HEK293 (cell line): ENCODE data around the gene NTN3.
A peak's percentile ranks its signal among the peaks of the same experiment; 100 is the strongest.

Experiments used
- BCL11B ChIP-seq: fragments of 450-650 bp; formaldehyde crosslinking; IDR thresholded peaks from 2 replicates; pipeline ENCODE4 v1.5.1; 2016; ENCODE audit warnings: low read depth, missing biosample characterization, missing genetic modification characterization
- EGR2 ChIP-seq: fragments of 450-650 bp; formaldehyde crosslinking; IDR thresholded peaks from 2 replicates; pipeline ENCODE4 v1.5.1; 2016; ENCODE audit warnings: low read depth, missing biosample characterization, missing genetic modification characterization
- FEZF1 ChIP-seq: fragments of 450-650 bp; formaldehyde crosslinking; IDR thresholded peaks from 2 replicates; pipeline ENCODE4 v1.5.1; 2016; ENCODE audit warnings: missing biosample characterization, missing genetic modification characterization
- GLIS1 ChIP-seq: fragments of 450-650 bp; formaldehyde crosslinking; IDR thresholded peaks from 2 replicates; pipeline ENCODE4 v1.5.1; 2016; ENCODE audit warnings: missing biosample characterization, missing genetic modification characterization
- HOXC10 ChIP-seq: sonication (generic); formaldehyde crosslinking; IDR thresholded peaks from 2 replicates; pipeline ENCODE4 v1.8.1; 2023; ENCODE audit warnings: mild to moderate bottlenecking, missing genetic modification reagents
- IKZF3 ChIP-seq: fragments of 450-650 bp; IDR thresholded peaks from 2 replicates; pipeline ENCODE4 v1.5.0; 2018; ENCODE audit warnings: missing biosample characterization, mild to moderate bottlenecking, missing genetic modification characterization, moderate library complexity
- KLF10 ChIP-seq: fragments of 450-650 bp; IDR thresholded peaks from 2 replicates; pipeline ENCODE4 v1.5.1; 2018; ENCODE audit warnings: missing biosample characterization, mild to moderate bottlenecking, missing genetic modification characterization
- TRIM28 ChIP-seq: IDR thresholded peaks from 2 replicates; pipeline ENCODE4 v1.6.1; 2011; ENCODE audit warnings: low read length, control low read depth, borderline replicate concordance
- YY1 ChIP-seq: fragments of 450-650 bp; formaldehyde crosslinking; IDR thresholded peaks from 2 replicates; pipeline ENCODE4 v1.5.1; 2018; ENCODE audit warnings: missing biosample characterization, missing genetic modification characterization
- ZBTB17 ChIP-seq: fragments of 450-650 bp; formaldehyde crosslinking; IDR thresholded peaks from 2 replicates; pipeline ENCODE4 v1.5.1; 2016; ENCODE audit warnings: missing biosample characterization, missing genetic modification characterization
- ZBTB48 ChIP-seq: fragments of 450-650 bp; formaldehyde crosslinking; IDR thresholded peaks from 2 replicates; pipeline ENCODE4 v1.5.1; 2016; ENCODE audit warnings: missing biosample characterization, missing genetic modification characterization
- ZFP69B ChIP-seq: fragments of 450-650 bp; formaldehyde crosslinking; IDR thresholded peaks from 2 replicates; pipeline ENCODE4 v1.5.1; 2016; ENCODE audit warnings: missing biosample characterization, missing genetic modification characterization
- ZNF114 ChIP-seq: fragments of 450-650 bp; formaldehyde crosslinking; IDR thresholded peaks from 2 replicates; pipeline ENCODE4 v1.5.0; 2017; ENCODE audit warnings: missing biosample characterization, missing genetic modification characterization
- ZNF132 ChIP-seq: fragments of 450-650 bp; formaldehyde crosslinking; IDR thresholded peaks from 2 replicates; pipeline ENCODE4 v1.5.1; 2017; ENCODE audit warnings: missing biosample characterization, missing genetic modification characterization, borderline replicate concordance
- ZNF2 ChIP-seq: fragments of 450-650 bp; formaldehyde crosslinking; IDR thresholded peaks from 2 replicates; pipeline ENCODE4 v1.5.1; 2016; ENCODE audit warnings: missing biosample characterization, missing genetic modification characterization
- ZNF501 ChIP-seq: fragments of 450-650 bp; formaldehyde crosslinking; IDR thresholded peaks from 2 replicates; pipeline ENCODE4 v1.5.1; 2016; ENCODE audit warnings: missing biosample characterization, missing genetic modification characterization
- ZNF544 ChIP-seq: fragments of 450-650 bp; formaldehyde crosslinking; IDR thresholded peaks from 2 replicates; pipeline ENCODE4 v1.5.0; 2017; ENCODE audit warnings: missing biosample characterization, missing genetic modification characterization
- ZNF626 ChIP-seq: fragments of 450-650 bp; sonication (Bioruptor Pico); formaldehyde crosslinking; IDR thresholded peaks from 2 replicates; pipeline ENCODE4 v1.5.1; 2018; ENCODE audit warnings: missing biosample characterization, missing genetic modification characterization, inconsistent platforms
- ZNF768 ChIP-seq: fragments of 450-650 bp; formaldehyde crosslinking; IDR thresholded peaks from 2 replicates; pipeline ENCODE4 v1.5.1; 2018; ENCODE audit warnings: missing biosample characterization, mild to moderate bottlenecking, missing genetic modification characterization
- ZNF777 ChIP-seq: fragments of 450-650 bp; formaldehyde crosslinking; IDR thresholded peaks from 2 replicates; pipeline ENCODE4 v1.5.1; 2017; ENCODE audit warnings: missing biosample characterization, missing genetic modification characterization, borderline replicate concordance
- ZNF792 ChIP-seq: fragments of 450-650 bp; formaldehyde crosslinking; IDR thresholded peaks from 2 replicates; pipeline ENCODE4 v1.5.1; 2016; ENCODE audit warnings: missing biosample characterization, missing genetic modification characterization
- ZSCAN16 ChIP-seq: fragments of 450-650 bp; formaldehyde crosslinking; IDR thresholded peaks from 2 replicates; pipeline ENCODE4 v1.5.1; 2016; ENCODE audit warnings: missing biosample characterization, missing genetic modification characterization
- ZXDB ChIP-seq: fragments of 450-650 bp; formaldehyde crosslinking; IDR thresholded peaks from 2 replicates; pipeline ENCODE4 v1.5.1; 2016; ENCODE audit warnings: missing biosample characterization, missing genetic modification characterization
- TF ChIP-seq, protein P1 (sequence below): fragments of 450-650 bp; formaldehyde crosslinking; IDR thresholded peaks from 2 replicates; pipeline ENCODE4 v1.5.1; 2016; ENCODE audit warnings: missing biosample characterization, missing genetic modification characterization
- TF ChIP-seq, protein P2 (sequence below): fragments of 450-650 bp; formaldehyde crosslinking; IDR thresholded peaks from 2 replicates; pipeline ENCODE4 v1.5.1; 2016; ENCODE audit warnings: missing biosample characterization, missing genetic modification characterization
- TF ChIP-seq, protein P3 (sequence below): fragments of 450-650 bp; formaldehyde crosslinking; optimal IDR thresholded peaks from 2 replicates; pipeline ENCODE3; 2016; ENCODE audit warnings: missing biosample characterization, mild to moderate bottlenecking, missing genetic modification characterization
- TF ChIP-seq, protein P4 (sequence below): fragments of 450-650 bp; formaldehyde crosslinking; IDR thresholded peaks from 2 replicates; pipeline ENCODE4 v1.5.1; 2017; ENCODE audit warnings: missing biosample characterization, missing genetic modification characterization
- TF ChIP-seq, protein P5 (sequence below): fragments of 450-650 bp; formaldehyde crosslinking; IDR thresholded peaks from 2 replicates; pipeline ENCODE4 v1.5.1; 2016; ENCODE audit warnings: missing biosample characterization, missing genetic modification characterization, borderline replicate concordance

NTN3 gene

DNA sequence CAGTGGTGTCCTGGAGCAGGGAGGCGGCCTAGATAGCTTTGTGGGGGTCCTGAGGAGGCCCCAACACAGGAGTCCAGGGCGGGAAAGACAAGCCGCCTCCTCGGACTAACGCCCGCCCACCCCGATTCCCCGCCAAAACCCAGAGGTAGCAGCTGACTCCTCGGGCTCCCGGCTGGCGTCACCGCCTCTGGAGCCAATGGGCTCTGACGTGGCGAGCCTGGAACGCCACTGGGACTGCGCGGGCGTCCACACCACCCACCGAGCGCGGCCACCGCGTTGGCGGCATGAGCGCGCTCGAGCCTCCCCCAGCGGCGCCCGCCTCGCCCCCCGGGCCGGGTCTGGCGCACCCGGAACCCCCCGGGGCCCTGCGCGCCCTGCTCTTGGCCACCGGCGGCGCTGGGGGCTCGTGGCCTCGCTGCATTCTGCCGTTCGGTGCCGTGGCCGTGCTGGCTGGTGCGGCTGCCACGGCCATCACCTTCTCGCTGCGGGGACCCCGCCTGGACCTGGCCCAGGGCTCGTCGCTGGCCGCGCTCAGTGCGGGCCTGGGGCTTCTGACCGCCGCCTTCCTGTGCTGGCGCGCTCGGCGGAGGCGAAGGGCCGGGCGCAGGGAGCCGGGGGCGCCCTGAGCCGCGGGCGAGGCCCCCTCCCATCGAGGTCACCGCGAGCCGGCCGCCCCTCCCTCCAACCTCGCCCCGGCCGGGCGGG lies 3.4 kb upstream of the NTN3 start (continued):
- TF ChIP-seq KLF10 (tag by site-specific recombination): peak; percentile 72; the same call in 1 of the 2 replicates
- TF ChIP-seq ZNF768 (tag by site-specific recombination): no peak
- TF ChIP-seq EGR2 (tag by site-specific recombination): peak; percentile 82
- 0 out of 2 replicates have a peak, but pooled peaks have one; percentile 10 for TF ChIP-seq ZNF2 (tag by site-specific recombination)
- no peak for TF ChIP-seq ZNF544 (tag by site-specific recombination)
- peak; percentile 45 for TF ChIP-seq ZXDB
- TF ChIP-seq ZBTB17: no peak
- TF ChIP-seq GLIS1 (tag by site-specific recombination): peak; percentile 97
- TF ChIP-seq, protein P1, sequence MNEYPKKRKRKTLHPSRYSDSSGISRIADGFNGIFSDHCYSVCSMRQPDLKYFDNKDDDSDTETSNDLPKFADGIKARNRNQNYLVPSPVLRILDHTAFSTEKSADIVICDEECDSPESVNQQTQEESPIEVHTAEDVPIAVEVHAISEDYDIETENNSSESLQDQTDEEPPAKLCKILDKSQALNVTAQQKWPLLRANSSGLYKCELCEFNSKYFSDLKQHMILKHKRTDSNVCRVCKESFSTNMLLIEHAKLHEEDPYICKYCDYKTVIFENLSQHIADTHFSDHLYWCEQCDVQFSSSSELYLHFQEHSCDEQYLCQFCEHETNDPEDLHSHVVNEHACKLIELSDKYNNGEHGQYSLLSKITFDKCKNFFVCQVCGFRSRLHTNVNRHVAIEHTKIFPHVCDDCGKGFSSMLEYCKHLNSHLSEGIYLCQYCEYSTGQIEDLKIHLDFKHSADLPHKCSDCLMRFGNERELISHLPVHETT (tag by site-specific recombination): no peak
- TF ChIP-seq ZNF114 (tag by site-specific recombination): no peak
- TF ChIP-seq, protein P2, sequence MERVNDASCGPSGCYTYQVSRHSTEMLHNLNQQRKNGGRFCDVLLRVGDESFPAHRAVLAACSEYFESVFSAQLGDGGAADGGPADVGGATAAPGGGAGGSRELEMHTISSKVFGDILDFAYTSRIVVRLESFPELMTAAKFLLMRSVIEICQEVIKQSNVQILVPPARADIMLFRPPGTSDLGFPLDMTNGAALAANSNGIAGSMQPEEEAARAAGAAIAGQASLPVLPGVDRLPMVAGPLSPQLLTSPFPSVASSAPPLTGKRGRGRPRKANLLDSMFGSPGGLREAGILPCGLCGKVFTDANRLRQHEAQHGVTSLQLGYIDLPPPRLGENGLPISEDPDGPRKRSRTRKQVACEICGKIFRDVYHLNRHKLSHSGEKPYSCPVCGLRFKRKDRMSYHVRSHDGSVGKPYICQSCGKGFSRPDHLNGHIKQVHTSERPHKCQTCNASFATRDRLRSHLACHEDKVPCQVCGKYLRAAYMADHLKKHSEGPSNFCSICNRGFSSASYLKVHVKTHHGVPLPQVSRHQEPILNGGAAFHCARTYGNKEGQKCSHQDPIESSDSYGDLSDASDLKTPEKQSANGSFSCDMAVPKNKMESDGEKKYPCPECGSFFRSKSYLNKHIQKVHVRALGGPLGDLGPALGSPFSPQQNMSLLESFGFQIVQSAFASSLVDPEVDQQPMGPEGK (tag by site-specific recombination): peak; percentile 79; the same call in 1 of the 2 replicates
- TF ChIP-seq ZNF501 (tag by site-specific recombination): no peak
- no peak for TF ChIP-seq HOXC10 (CRISPR knock-in tag)
- TF ChIP-seq ZNF777: no peak
- no peak for TF ChIP-seq ZBTB48
- TF ChIP-seq YY1 (tag by site-specific recombination): peak; percentile 50; the same call in 1 of the 2 replicates
- TF ChIP-seq, protein P3, sequence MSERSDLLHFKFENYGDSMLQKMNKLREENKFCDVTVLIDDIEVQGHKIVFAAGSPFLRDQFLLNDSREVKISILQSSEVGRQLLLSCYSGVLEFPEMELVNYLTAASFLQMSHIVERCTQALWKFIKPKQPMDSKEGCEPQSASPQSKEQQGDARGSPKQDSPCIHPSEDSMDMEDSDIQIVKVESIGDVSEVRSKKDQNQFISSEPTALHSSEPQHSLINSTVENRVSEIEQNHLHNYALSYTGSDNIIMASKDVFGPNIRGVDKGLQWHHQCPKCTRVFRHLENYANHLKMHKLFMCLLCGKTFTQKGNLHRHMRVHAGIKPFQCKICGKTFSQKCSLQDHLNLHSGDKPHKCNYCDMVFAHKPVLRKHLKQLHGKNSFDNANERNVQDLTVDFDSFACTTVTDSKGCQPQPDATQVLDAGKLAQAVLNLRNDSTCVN: no peak
- TF ChIP-seq ZNF792 (tag by site-specific recombination): no peak
- TF ChIP-seq, protein P4, sequence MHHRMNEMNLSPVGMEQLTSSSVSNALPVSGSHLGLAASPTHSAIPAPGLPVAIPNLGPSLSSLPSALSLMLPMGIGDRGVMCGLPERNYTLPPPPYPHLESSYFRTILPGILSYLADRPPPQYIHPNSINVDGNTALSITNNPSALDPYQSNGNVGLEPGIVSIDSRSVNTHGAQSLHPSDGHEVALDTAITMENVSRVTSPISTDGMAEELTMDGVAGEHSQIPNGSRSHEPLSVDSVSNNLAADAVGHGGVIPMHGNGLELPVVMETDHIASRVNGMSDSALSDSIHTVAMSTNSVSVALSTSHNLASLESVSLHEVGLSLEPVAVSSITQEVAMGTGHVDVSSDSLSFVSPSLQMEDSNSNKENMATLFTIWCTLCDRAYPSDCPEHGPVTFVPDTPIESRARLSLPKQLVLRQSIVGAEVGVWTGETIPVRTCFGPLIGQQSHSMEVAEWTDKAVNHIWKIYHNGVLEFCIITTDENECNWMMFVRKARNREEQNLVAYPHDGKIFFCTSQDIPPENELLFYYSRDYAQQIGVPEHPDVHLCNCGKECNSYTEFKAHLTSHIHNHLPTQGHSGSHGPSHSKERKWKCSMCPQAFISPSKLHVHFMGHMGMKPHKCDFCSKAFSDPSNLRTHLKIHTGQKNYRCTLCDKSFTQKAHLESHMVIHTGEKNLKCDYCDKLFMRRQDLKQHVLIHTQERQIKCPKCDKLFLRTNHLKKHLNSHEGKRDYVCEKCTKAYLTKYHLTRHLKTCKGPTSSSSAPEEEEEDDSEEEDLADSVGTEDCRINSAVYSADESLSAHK (tag by site-specific recombination): no peak
- TF ChIP-seq TRIM28: no peak
- TF ChIP-seq ZNF132: no peak
- no peak for TF ChIP-seq FEZF1 (tag by site-specific recombination)
- TF ChIP-seq ZNF626 (tag by site-specific recombination): no peak
- TF ChIP-seq, protein P5, sequence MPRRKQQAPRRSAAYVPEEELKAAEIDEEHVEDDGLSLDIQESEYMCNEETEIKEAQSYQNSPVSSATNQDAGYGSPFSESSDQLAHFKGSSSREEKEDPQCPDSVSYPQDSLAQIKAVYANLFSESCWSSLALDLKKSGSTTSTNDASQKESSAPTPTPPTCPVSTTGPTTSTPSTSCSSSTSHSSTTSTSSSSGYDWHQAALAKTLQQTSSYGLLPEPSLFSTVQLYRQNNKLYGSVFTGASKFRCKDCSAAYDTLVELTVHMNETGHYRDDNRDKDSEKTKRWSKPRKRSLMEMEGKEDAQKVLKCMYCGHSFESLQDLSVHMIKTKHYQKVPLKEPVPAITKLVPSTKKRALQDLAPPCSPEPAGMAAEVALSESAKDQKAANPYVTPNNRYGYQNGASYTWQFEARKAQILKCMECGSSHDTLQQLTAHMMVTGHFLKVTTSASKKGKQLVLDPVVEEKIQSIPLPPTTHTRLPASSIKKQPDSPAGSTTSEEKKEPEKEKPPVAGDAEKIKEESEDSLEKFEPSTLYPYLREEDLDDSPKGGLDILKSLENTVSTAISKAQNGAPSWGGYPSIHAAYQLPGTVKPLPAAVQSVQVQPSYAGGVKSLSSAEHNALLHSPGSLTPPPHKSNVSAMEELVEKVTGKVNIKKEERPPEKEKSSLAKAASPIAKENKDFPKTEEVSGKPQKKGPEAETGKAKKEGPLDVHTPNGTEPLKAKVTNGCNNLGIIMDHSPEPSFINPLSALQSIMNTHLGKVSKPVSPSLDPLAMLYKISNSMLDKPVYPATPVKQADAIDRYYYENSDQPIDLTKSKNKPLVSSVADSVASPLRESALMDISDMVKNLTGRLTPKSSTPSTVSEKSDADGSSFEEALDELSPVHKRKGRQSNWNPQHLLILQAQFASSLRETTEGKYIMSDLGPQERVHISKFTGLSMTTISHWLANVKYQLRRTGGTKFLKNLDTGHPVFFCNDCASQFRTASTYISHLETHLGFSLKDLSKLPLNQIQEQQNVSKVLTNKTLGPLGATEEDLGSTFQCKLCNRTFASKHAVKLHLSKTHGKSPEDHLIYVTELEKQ: no peak
- peak; percentile 11; the same call in 1 of the 2 replicates for TF ChIP-seq ZFP69B (tag by site-specific recombination)
- TF ChIP-seq IKZF3 (tag by site-specific recombination): peak; percentile 93
- TF ChIP-seq BCL11B (tag by site-specific recombination): no peak
- no peak for TF ChIP-seq ZSCAN16 (tag by site-specific recombination)
